OCI-LY7 (cell line): ENCODE results near the gene PLD1.

Experiments
- EZH2phosphoT487 ChIP-seq: fragments of 200-600 bp; sonication (generic); IDR thresholded peaks from 2 replicates; pipeline ENCODE4 v1.6.1; 2018; ENCODE audit warnings: low read depth, borderline replicate concordance, mild to moderate bottlenecking, mixed run types, antibody characterized with exemption, low read length, moderate library complexity, mixed read lengths
- TF ChIP-seq, protein P1 (sequence below): fragments of 200-600 bp; sonication (generic); conservative IDR thresholded peaks from 2 replicates; pipeline ENCODE4 v1.5.1; 2014; ENCODE audit warnings: mild to moderate bottlenecking, antibody characterized with exemption, low read length, moderate library complexity, mixed read lengths

DNA sequence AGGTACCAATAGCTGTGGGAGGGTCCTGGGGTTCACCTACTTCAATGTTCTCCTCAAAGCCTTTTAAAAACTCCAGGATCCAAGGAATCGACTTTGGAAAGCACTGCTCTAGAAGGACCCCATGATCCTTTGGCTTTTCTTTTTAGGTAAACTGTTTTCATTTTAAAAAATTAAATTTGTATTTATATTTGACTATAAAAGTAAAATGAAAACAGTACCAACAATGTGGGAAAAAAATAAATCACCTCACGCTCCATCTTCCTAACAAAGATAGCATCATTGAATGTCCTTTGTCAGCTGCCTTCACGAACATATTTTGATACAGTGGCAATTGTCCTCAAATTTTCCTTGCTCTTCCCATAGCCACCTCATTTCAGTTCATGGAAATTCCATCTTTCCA, 127.5 kb downstream of the PLD1 start:
- no peak for TF ChIP-seq EZH2phosphoT487
- TF ChIP-seq, protein P1, sequence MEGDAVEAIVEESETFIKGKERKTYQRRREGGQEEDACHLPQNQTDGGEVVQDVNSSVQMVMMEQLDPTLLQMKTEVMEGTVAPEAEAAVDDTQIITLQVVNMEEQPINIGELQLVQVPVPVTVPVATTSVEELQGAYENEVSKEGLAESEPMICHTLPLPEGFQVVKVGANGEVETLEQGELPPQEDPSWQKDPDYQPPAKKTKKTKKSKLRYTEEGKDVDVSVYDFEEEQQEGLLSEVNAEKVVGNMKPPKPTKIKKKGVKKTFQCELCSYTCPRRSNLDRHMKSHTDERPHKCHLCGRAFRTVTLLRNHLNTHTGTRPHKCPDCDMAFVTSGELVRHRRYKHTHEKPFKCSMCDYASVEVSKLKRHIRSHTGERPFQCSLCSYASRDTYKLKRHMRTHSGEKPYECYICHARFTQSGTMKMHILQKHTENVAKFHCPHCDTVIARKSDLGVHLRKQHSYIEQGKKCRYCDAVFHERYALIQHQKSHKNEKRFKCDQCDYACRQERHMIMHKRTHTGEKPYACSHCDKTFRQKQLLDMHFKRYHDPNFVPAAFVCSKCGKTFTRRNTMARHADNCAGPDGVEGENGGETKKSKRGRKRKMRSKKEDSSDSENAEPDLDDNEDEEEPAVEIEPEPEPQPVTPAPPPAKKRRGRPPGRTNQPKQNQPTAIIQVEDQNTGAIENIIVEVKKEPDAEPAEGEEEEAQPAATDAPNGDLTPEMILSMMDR: no peak
